Smooth muscle cell (in vitro differentiated cells): ENCODE data around the gene CALCR. TPM values are rescaled to one million over a fixed set of nuclear protein-coding genes. Genes with fewer than 3 reads are reported as not detected.
A peak's percentile ranks its signal among the peaks of the same experiment; 100 is the strongest.

Experiments
- DNase-seq: peaks from one replicate; lab custom pipeline; 2025; ENCODE audit not compliant: unreplicated experiment; lab: John Stamatoyannopoulos, UW
- H2AFZ ChIP-seq: fragments of 200-600 bp; sonication (generic); 2 replicates; pipeline ENCODE4 v1.6.0; 2016; ENCODE audit warnings: antibody characterized with exemption, low read depth, mild to moderate bottlenecking
- H3F3A ChIP-seq: fragments of 200-600 bp; sonication (generic); 2 replicates; pipeline ENCODE4 v1.6.0; 2017; ENCODE audit warnings: antibody characterized with exemption, low read depth
- H3K27ac ChIP-seq: fragments of 200-600 bp; sonication (generic); 2 replicates; pipeline ENCODE4 v1.5.1; 2016; ENCODE audit warnings: low read depth, mild to moderate bottlenecking
- H3K27me3 ChIP-seq: fragments of 200-600 bp; sonication (generic); 2 replicates; pipeline ENCODE4 v1.6.1; 2016; ENCODE audit warnings: low read depth, mild to moderate bottlenecking
- H3K36me3 ChIP-seq: fragments of 200-600 bp; sonication (generic); 2 replicates; pipeline ENCODE4 v1.5.1; 2016; ENCODE audit warnings: low read depth
- H3K4me1 ChIP-seq: fragments of 200-600 bp; sonication (generic); 2 replicates; pipeline ENCODE4 v1.5.1; 2016; ENCODE audit warnings: low read depth
- H3K4me2 ChIP-seq: fragments of 200-600 bp; sonication (generic); 2 replicates; pipeline ENCODE4 v1.6.0; 2016; ENCODE audit warnings: mild to moderate bottlenecking
- H3K4me3 ChIP-seq: fragments of 200-600 bp; sonication (generic); 2 replicates; pipeline ENCODE4 v1.5.1; 2016; ENCODE audit warnings: mild to moderate bottlenecking
- H3K79me2 ChIP-seq: fragments of 200-600 bp; sonication (generic); 2 replicates; pipeline ENCODE4 v1.6.0; 2016; ENCODE audit warnings: low read depth, mild to moderate bottlenecking
- H3K9ac ChIP-seq: fragments of 200-600 bp; sonication (generic); 2 replicates; pipeline ENCODE4 v1.6.0; 2016; ENCODE audit warnings: low read depth
- H3K9me3 ChIP-seq: fragments of 200-600 bp; sonication (generic); replicated peaks from 2 replicates; pipeline ENCODE4 v1.5.1; 2016; ENCODE audit warnings: low read depth
- H4K20me1 ChIP-seq: fragments of 200-600 bp; sonication (generic); 2 replicates; pipeline ENCODE4 v1.6.0; 2016; ENCODE audit warnings: low read depth
- CTCF ChIP-seq: fragments of 200-600 bp; sonication (generic); IDR thresholded peaks from 2 replicates; pipeline ENCODE4 v1.5.1; 2017; ENCODE audit warnings: borderline replicate concordance, mild to moderate bottlenecking, antibody characterized with exemption; ENCODE audit not compliant: insufficient read depth, poor library complexity, severe bottlenecking
- WGBS: methylation state at CpG from one replicate; pipeline ENCODE4 v1.1.7; 2016; ENCODE audit warnings: low lambda C conversion rate; 5-methylcytosine and 5-hydroxymethylcytosine counted together
- polyA plus RNA-seq: library from polyadenylated mRNA; unstranded; fragments of >200 nt; fragmentation: Nextera tagmentation; extraction: Ambion mirVana; gene quantifications from 2 replicates; pipeline ENCODE4 v1.2.1, GENCODE V29; 2016
- total RNA-seq: library from RNA; depleted of rRNA; stranded (reverse); fragments of >200 nt; gene quantifications from 2 replicates; pipeline ENCODE4 v1.2.3, GENCODE V29; 2014

The CALCR gene
- total and polyA plus RNA-seq, 2 experiments from 2014 or later = not detected

- H3K4me2 ChIP-seq = no peak overlapping the region
- peaks cover 10% of the 10 kb centered on the region for H3K4me1 ChIP-seq
- H3K9me3 ChIP-seq = no peaks in the 10 kb centered on the region
- peaks cover 52% of the 10 kb centered on the region for H3K27me3 ChIP-seq
- DNase-seq = no peak
- 79% methylated on average over 4 of the region's 4 CpGs for WGBS
- H3K9ac ChIP-seq = no peak overlapping the region
- H3K4me3 ChIP-seq = no peak overlapping the region
- no peak overlapping the region for H3K27ac ChIP-seq
- no peak for TF ChIP-seq CTCF
- H3F3A ChIP-seq = no peaks in the 10 kb centered on the region
- H4K20me1 ChIP-seq = no peaks in the 10 kb centered on the region
- H2AFZ ChIP-seq = no peak overlapping the region
- H3K36me3 ChIP-seq = no peaks in the 10 kb centered on the region
- H3K79me2 ChIP-seq = no peaks in the 10 kb centered on the region
Measured at GRCh38 chr7:93578762-93579161, 4.2 kb upstream of the CALCR start.

- no peaks in the 10 kb centered on the region for H4K20me1 ChIP-seq
- no peak for TF ChIP-seq CTCF
- H3K79me2 ChIP-seq = no peaks in the 10 kb centered on the region
- H3K4me2 ChIP-seq = peak overlapping the region; percentile 84
- H2AFZ ChIP-seq = no peak overlapping the region
- H3K9ac ChIP-seq = no peak overlapping the region
- H3K36me3 ChIP-seq = no peaks in the 10 kb centered on the region
- peaks cover 10% of the 10 kb centered on the region for H3K4me1 ChIP-seq
- WGBS = 9% methylated on average over 21 of the region's 21 CpGs
- DNase-seq = no peak
- H3F3A ChIP-seq = no peaks in the 10 kb centered on the region
- no peaks in the 10 kb centered on the region for H3K9me3 ChIP-seq
- H3K27me3 ChIP-seq = peaks cover 78% of the 10 kb centered on the region
- peak overlapping the region; percentile 44 for H3K4me3 ChIP-seq
- H3K27ac ChIP-seq = no peak overlapping the region
Measured at GRCh38 chr7:93575555-93576399, 1.3 kb upstream of the CALCR start.

GRCh38 chr7:93574269-93574645 is 267 bp downstream of the CALCR start:
- Histone ChIP-seq H3K27me3 (peaks cover 81% of the 10 kb centered on the region), H3K79me2 (no peaks in the 10 kb centered on the region), H3K4me2 (peak overlapping the region; percentile 84), H3K9ac (no peak overlapping the region), H3K4me1 (peaks cover 10% of the 10 kb centered on the region), H2AFZ (peak overlapping the region; percentile 78), H3K27ac (no peak overlapping the region), H3F3A (no peaks in the 10 kb centered on the region), H3K9me3 (no peaks in the 10 kb centered on the region), H3K36me3 (no peaks in the 10 kb centered on the region), H3K4me3 (peak overlapping the region; percentile 44), H4K20me1 (no peaks in the 10 kb centered on the region)
- WGBS = 4% methylated on average over 19 of the region's 19 CpGs
- no peak for DNase-seq
- no peak for TF ChIP-seq CTCF

- H4K20me1 ChIP-seq = no peaks in the 10 kb centered on the region
- H3K27ac ChIP-seq = no peak overlapping the region
- peaks cover 2% of the 10 kb centered on the region for H3K4me1 ChIP-seq
- H2AFZ ChIP-seq = no peak overlapping the region
- H3K27me3 ChIP-seq = peaks cover 40% of the 10 kb centered on the region
- no peaks in the 10 kb centered on the region for H3K36me3 ChIP-seq
- H3K4me2 ChIP-seq = no peak overlapping the region
- no peaks in the 10 kb centered on the region for H3F3A ChIP-seq
- 91% methylated on average over 2 of the region's 2 CpGs for WGBS
- no peak overlapping the region for H3K4me3 ChIP-seq
- no peak overlapping the region for H3K9ac ChIP-seq
- no peaks in the 10 kb centered on the region for H3K79me2 ChIP-seq
- no peak for DNase-seq
- TF ChIP-seq CTCF = no peak
- H3K9me3 ChIP-seq = no peaks in the 10 kb centered on the region
Measured at GRCh38 chr7:93569189-93569588, 5.3 kb downstream of the CALCR start.
